Measurements from ENCODE around the gene PCDHGC3.

DNA sequence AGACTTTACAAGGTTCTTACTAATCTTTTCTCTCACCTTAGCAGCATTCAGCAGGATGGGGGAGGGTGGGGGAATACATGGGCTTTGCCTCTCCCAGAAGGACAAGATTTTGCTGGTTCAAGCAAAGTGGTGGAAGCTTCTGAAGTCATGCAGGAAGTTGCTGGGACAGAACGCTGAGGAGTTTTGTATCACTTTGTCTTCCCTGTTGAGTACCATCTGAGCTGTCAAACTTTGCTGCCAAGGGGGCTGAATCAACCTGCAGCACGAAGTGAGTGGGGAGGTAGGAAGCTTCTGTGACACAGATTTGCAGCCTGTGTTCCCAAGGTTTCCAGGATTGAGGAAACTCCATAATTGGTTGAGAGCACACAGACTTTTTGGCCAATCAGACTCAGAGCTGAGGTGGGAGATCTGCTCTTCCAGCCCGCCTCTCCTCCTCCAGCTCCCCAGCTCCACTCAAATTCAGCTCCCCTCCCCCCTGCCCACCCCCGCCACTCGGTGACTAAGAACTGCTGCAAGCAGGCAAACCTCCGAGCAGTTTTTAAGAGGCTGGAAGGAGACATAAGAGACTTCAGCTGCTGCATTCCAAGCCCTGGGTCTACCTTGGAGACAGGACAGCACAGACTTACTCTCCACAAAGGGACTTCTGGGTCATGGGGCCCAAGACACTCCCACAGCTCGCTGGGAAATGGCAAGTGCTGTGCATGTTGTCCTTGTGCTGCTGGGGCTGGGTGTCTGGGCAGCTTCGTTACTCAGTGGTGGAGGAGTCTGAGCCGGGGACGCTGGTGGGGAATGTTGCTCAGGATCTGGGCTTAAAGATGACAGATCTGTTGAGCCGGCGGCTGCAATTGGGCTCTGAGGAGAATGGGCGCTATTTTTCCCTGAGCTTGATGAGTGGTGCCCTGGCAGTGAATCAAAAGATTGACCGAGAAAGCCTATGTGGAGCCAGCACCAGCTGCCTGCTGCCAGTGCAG is 13.1 kb downstream of the PCDHGC3 start, which contains the start of gene PCDHGC5:
- TF ChIP-seq, protein P1, sequence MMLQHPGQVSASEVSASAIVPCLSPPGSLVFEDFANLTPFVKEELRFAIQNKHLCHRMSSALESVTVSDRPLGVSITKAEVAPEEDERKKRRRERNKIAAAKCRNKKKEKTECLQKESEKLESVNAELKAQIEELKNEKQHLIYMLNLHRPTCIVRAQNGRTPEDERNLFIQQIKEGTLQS (CRISPR knock-in tag; conservative IDR thresholded peaks at IDR 0.05) = no peak
- TF ChIP-seq ZBTB21 (CRISPR knock-in tag; IDR thresholded peaks at IDR 0.05; ENCODE audit: borderline replicate concordance) (no peak), JUN (CRISPR knock-in tag; IDR thresholded peaks at IDR 0.05) (no peak), SMAD3 (CRISPR knock-in tag; IDR thresholded peaks at IDR 0.05; ENCODE audit: borderline replicate concordance) (no peak), ZNF232 (CRISPR knock-in tag; IDR thresholded peaks at IDR 0.05) (no peak)
- TF ChIP-seq, protein P2, sequence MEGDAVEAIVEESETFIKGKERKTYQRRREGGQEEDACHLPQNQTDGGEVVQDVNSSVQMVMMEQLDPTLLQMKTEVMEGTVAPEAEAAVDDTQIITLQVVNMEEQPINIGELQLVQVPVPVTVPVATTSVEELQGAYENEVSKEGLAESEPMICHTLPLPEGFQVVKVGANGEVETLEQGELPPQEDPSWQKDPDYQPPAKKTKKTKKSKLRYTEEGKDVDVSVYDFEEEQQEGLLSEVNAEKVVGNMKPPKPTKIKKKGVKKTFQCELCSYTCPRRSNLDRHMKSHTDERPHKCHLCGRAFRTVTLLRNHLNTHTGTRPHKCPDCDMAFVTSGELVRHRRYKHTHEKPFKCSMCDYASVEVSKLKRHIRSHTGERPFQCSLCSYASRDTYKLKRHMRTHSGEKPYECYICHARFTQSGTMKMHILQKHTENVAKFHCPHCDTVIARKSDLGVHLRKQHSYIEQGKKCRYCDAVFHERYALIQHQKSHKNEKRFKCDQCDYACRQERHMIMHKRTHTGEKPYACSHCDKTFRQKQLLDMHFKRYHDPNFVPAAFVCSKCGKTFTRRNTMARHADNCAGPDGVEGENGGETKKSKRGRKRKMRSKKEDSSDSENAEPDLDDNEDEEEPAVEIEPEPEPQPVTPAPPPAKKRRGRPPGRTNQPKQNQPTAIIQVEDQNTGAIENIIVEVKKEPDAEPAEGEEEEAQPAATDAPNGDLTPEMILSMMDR (IDR thresholded peaks at IDR 0.05) = no peak
- TF ChIP-seq, protein P3, sequence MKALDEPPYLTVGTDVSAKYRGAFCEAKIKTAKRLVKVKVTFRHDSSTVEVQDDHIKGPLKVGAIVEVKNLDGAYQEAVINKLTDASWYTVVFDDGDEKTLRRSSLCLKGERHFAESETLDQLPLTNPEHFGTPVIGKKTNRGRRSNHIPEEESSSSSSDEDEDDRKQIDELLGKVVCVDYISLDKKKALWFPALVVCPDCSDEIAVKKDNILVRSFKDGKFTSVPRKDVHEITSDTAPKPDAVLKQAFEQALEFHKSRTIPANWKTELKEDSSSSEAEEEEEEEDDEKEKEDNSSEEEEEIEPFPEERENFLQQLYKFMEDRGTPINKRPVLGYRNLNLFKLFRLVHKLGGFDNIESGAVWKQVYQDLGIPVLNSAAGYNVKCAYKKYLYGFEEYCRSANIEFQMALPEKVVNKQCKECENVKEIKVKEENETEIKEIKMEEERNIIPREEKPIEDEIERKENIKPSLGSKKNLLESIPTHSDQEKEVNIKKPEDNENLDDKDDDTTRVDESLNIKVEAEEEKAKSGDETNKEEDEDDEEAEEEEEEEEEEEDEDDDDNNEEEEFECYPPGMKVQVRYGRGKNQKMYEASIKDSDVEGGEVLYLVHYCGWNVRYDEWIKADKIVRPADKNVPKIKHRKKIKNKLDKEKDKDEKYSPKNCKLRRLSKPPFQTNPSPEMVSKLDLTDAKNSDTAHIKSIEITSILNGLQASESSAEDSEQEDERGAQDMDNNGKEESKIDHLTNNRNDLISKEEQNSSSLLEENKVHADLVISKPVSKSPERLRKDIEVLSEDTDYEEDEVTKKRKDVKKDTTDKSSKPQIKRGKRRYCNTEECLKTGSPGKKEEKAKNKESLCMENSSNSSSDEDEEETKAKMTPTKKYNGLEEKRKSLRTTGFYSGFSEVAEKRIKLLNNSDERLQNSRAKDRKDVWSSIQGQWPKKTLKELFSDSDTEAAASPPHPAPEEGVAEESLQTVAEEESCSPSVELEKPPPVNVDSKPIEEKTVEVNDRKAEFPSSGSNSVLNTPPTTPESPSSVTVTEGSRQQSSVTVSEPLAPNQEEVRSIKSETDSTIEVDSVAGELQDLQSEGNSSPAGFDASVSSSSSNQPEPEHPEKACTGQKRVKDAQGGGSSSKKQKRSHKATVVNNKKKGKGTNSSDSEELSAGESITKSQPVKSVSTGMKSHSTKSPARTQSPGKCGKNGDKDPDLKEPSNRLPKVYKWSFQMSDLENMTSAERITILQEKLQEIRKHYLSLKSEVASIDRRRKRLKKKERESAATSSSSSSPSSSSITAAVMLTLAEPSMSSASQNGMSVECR (CRISPR knock-in tag; IDR thresholded peaks at IDR 0.05; ENCODE audit: borderline replicate concordance) = no peak
- TF ChIP-seq, protein P4, sequence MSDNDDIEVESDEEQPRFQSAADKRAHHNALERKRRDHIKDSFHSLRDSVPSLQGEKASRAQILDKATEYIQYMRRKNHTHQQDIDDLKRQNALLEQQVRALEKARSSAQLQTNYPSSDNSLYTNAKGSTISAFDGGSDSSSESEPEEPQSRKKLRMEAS (CRISPR knock-in tag; IDR thresholded peaks at IDR 0.05) = no peak
- TF ChIP-seq, protein P5, sequence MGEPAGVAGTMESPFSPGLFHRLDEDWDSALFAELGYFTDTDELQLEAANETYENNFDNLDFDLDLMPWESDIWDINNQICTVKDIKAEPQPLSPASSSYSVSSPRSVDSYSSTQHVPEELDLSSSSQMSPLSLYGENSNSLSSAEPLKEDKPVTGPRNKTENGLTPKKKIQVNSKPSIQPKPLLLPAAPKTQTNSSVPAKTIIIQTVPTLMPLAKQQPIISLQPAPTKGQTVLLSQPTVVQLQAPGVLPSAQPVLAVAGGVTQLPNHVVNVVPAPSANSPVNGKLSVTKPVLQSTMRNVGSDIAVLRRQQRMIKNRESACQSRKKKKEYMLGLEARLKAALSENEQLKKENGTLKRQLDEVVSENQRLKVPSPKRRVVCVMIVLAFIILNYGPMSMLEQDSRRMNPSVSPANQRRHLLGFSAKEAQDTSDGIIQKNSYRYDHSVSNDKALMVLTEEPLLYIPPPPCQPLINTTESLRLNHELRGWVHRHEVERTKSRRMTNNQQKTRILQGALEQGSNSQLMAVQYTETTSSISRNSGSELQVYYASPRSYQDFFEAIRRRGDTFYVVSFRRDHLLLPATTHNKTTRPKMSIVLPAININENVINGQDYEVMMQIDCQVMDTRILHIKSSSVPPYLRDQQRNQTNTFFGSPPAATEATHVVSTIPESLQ (CRISPR knock-in tag; IDR thresholded peaks at IDR 0.05) = no peak

Data from WTC11 (cell line).